ENCODE results near the gene LSS. TPM values are rescaled to one million over a fixed set of nuclear protein-coding genes. Genes with fewer than 3 reads are reported as not detected.

LSS gene
- polyA plus RNA-seq, 1 donor (not counting 4 experiments of a cell fraction or from before 2014, with no cell fraction given), result 105 TPM

DNA sequence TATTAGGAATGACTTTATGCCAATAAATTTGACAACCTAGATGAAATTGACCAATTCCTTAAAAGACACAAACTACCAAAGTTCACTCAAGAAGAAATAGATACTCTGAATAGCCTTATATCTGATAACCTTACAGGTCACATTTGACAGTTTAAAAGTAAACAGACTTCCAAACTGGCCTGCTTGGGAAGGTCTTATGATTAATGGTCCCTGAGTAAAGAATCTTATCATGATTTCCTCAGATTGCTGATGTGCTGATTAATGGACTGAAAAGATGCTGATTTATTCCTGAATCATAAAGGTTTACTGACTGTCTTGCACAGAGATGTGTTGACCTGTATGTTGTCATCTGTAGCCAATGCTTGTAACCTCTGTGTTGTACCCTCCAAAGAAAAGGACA, 63.5 kb downstream of the LSS start:
- H3K4me2 ChIP-seq (ENCODE audit: control insufficient read depth, extremely low read depth, insufficient read depth, low read depth, low read length), result no peak overlapping the region
- no peaks in the 10 kb centered on the region for H3K36me3 ChIP-seq (ENCODE audit: control insufficient read depth in 2 of 2, extremely low read depth in 1 of 2, insufficient read depth in 2 of 2, low read length in 2 of 2)
- no peak overlapping the region for H3K27ac ChIP-seq (ENCODE audit: control insufficient read depth, insufficient read depth, low read length)
- H3K27me3 ChIP-seq (ENCODE audit: control insufficient read depth, extremely low read depth, insufficient read depth, low read length), result peaks cover 14% of the 10 kb centered on the region
- dilution Hi-C loops (cut with MboI; ENCODE audit: extremely low pct_ligation_motif_present, low sequenced_read_pairs), result no loop called here
- no peaks in the 10 kb centered on the region for H3K9me1 ChIP-seq (ENCODE audit: control insufficient read depth, extremely low read depth, insufficient read depth, low read length)
- no peaks in the 10 kb centered on the region for H3K4me1 ChIP-seq (ENCODE audit: control insufficient read depth, extremely low read depth, insufficient read depth, low read length)
- no peak for FAIRE-seq
- H3K4me3 ChIP-seq (ENCODE audit: control insufficient read depth in 2 of 3, extremely low read depth in 1 of 3, insufficient read depth in 2 of 3, low read depth in 1 of 3, low read length in 3 of 3), result no peak overlapping the region
- no peaks in the 10 kb centered on the region for H4K20me1 ChIP-seq (ENCODE audit: control insufficient read depth, extremely low read depth, insufficient read depth, low read length)
- no peaks in the 10 kb centered on the region for H3K79me2 ChIP-seq (ENCODE audit: control insufficient read depth, insufficient read depth, low read length)
- DNase-seq (ENCODE audit: low read depth, low spot score), result no peak
- no peaks in the 10 kb centered on the region for H3K9me3 ChIP-seq (ENCODE audit: control insufficient read depth, low read depth, low read length)
- TF ChIP-seq, protein P1, sequence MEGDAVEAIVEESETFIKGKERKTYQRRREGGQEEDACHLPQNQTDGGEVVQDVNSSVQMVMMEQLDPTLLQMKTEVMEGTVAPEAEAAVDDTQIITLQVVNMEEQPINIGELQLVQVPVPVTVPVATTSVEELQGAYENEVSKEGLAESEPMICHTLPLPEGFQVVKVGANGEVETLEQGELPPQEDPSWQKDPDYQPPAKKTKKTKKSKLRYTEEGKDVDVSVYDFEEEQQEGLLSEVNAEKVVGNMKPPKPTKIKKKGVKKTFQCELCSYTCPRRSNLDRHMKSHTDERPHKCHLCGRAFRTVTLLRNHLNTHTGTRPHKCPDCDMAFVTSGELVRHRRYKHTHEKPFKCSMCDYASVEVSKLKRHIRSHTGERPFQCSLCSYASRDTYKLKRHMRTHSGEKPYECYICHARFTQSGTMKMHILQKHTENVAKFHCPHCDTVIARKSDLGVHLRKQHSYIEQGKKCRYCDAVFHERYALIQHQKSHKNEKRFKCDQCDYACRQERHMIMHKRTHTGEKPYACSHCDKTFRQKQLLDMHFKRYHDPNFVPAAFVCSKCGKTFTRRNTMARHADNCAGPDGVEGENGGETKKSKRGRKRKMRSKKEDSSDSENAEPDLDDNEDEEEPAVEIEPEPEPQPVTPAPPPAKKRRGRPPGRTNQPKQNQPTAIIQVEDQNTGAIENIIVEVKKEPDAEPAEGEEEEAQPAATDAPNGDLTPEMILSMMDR (optimal IDR thresholded peaks at IDR 0.05 in 1 of 3, IDR thresholded peaks at IDR 0.05 in 1 of 3, conservative IDR thresholded peaks at IDR 0.05 in 1 of 3; ENCODE audit: extremely low read depth in 1 of 3, insufficient read depth in 2 of 3, low read length in 3 of 3), result no peak
- TF ChIP-seq EZH2 (IDR thresholded peaks at IDR 0.05; ENCODE audit: low read length), result no peak
- H3K9ac ChIP-seq (ENCODE audit: control insufficient read depth, extremely low read depth, insufficient read depth, low read length), result no peak overlapping the region
- H2AFZ ChIP-seq (ENCODE audit: control insufficient read depth, low read length), result no peak overlapping the region

DNA sequence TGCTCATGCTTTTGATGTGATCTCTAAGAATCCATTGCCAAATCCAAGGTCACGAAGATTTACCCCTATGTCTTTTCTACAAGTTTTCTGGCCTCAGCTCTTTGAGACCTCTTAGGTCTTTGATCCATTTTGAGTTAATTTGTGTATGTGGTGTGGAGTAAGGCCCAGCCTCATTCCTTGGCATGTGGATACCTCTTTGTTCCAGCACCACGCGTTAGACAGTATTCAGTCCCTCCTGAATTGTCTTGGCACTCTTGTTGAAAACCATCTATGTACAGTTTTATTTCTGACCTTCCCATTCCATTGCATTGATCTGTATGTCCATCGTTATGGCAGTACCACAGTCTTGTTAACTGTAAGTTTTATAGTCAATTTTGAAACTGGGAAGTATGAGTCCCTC, 65.2 kb downstream of the LSS start:
- TF ChIP-seq, protein P1 (optimal IDR thresholded peaks at IDR 0.05 in 1 of 3, IDR thresholded peaks at IDR 0.05 in 1 of 3, conservative IDR thresholded peaks at IDR 0.05 in 1 of 3; ENCODE audit: extremely low read depth in 1 of 3, insufficient read depth in 2 of 3, low read length in 3 of 3), result no peak
- no peak for TF ChIP-seq EZH2 (IDR thresholded peaks at IDR 0.05; ENCODE audit: low read length)
- Histone ChIP-seq H3K4me1 (ENCODE audit: control insufficient read depth, extremely low read depth, insufficient read depth, low read length) (no peaks in the 10 kb centered on the region), H3K9me3 (ENCODE audit: control insufficient read depth, low read depth, low read length) (no peaks in the 10 kb centered on the region), H3K4me3 (ENCODE audit: control insufficient read depth in 2 of 3, extremely low read depth in 1 of 3, insufficient read depth in 2 of 3, low read depth in 1 of 3, low read length in 3 of 3) (no peak overlapping the region), H3K79me2 (ENCODE audit: control insufficient read depth, insufficient read depth, low read length) (no peaks in the 10 kb centered on the region), H3K4me2 (ENCODE audit: control insufficient read depth, extremely low read depth, insufficient read depth, low read depth, low read length) (no peak overlapping the region), H3K9me1 (ENCODE audit: control insufficient read depth, extremely low read depth, insufficient read depth, low read length) (no peaks in the 10 kb centered on the region), H2AFZ (ENCODE audit: control insufficient read depth, low read length) (no peak overlapping the region), H3K36me3 (ENCODE audit: control insufficient read depth in 2 of 2, extremely low read depth in 1 of 2, insufficient read depth in 2 of 2, low read length in 2 of 2) (no peaks in the 10 kb centered on the region), H3K27me3 (ENCODE audit: control insufficient read depth, extremely low read depth, insufficient read depth, low read length) (peaks cover 14% of the 10 kb centered on the region), H3K27ac (ENCODE audit: control insufficient read depth, insufficient read depth, low read length) (no peak overlapping the region), H4K20me1 (ENCODE audit: control insufficient read depth, extremely low read depth, insufficient read depth, low read length) (no peaks in the 10 kb centered on the region), H3K9ac (ENCODE audit: control insufficient read depth, extremely low read depth, insufficient read depth, low read length) (no peak overlapping the region)
- DNase-seq (ENCODE audit: low read depth, low spot score) (no peak), FAIRE-seq (no peak)
- dilution Hi-C loops (cut with MboI; ENCODE audit: extremely low pct_ligation_motif_present, low sequenced_read_pairs), result no loop called here
